HFFc6 (cell line): ENCODE results near the gene FOXP3. TPM values are rescaled to one million over a fixed set of nuclear protein-coding genes. Genes with fewer than 3 reads are reported as not detected.

ENCODE experiments used
- DNase-seq: peaks from one replicate; pipeline ENCODE4 v3.0.0-alpha.2; 2018
- H3K27ac Mint-ChIP-seq: 2 replicates; pipeline ENCODE4 v1.8.0; 2020; ENCODE audit warnings: mild to moderate bottlenecking, mixed read lengths
- H3K27me3 Mint-ChIP-seq: 2 replicates; pipeline ENCODE4 v1.8.0; 2021; ENCODE audit warnings: mild to moderate bottlenecking, moderate library complexity, mixed read lengths; ENCODE audit not compliant: insufficient read depth
- H3K36me3 Mint-ChIP-seq: 2 replicates; pipeline ENCODE4 v1.8.0; 2021; ENCODE audit warnings: low read depth, mixed read lengths
- H3K4me1 Mint-ChIP-seq: 2 replicates; pipeline ENCODE4 v1.8.0; 2020; ENCODE audit warnings: low read depth, mixed read lengths
- H3K4me3 Mint-ChIP-seq: 2 replicates; pipeline ENCODE4 v1.8.0; 2020; ENCODE audit warnings: mild to moderate bottlenecking, moderate library complexity, mixed read lengths
- H3K9me3 Mint-ChIP-seq: 2 replicates; pipeline ENCODE4 v1.8.0; 2020; ENCODE audit warnings: mild to moderate bottlenecking, mixed read lengths
- total RNA-seq, 6 experiments: library from RNA; stranded (reverse); fragmentation: NEBNext Ultra II Directional; extraction: Animal tissue kit (Norgen Biotek cat#: 25700); gene quantifications; 2 replicates in 1 of 6; 3 replicates in 5 of 6; pipeline ENCODE4 v1.2.3, GENCODE V29; 2021
- TF ChIP-seq, protein P1 (sequence below): fragments of 200-600 bp; sonication (generic); IDR thresholded peaks from 2 replicates; pipeline ENCODE4 v1.5.0; 2021; ENCODE audit warnings: antibody characterized with exemption, mild to moderate bottlenecking

Gene FOXP3
- total RNA-seq, 6 experiments from 2014 or later: 0.09 to 0.16 (median 0.14) TPM; not detected in 3

DNA sequence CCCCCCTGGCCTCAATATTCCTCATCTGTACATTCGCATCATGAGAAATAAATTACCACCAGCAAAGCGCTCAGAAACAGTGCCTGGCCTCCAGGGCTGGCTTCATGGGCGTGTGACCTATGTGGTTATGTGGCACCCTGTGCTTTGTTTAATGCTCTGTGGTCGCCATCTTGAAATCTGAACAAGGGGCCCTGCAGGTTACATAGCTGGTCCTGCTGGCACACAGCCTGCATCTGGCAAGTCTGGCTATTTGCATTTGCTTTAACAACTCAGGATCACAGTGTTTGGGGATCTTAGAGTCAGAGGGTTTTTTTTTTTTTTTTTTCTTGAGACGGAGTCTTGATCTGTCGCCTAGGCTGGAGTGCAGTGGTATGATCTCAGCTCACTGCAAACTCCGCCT is 9.9 kb downstream of the FOXP3 start:
- Mint-ChIP-seq H3K9me3 (no peaks in the 10 kb centered on the region), H3K27ac (no peak overlapping the region), H3K27me3 (peaks cover 3% of the 10 kb centered on the region), H3K36me3 (no peaks in the 10 kb centered on the region), H3K4me1 (no peaks in the 10 kb centered on the region), H3K4me3 (no peak overlapping the region)
- TF ChIP-seq, protein P1, sequence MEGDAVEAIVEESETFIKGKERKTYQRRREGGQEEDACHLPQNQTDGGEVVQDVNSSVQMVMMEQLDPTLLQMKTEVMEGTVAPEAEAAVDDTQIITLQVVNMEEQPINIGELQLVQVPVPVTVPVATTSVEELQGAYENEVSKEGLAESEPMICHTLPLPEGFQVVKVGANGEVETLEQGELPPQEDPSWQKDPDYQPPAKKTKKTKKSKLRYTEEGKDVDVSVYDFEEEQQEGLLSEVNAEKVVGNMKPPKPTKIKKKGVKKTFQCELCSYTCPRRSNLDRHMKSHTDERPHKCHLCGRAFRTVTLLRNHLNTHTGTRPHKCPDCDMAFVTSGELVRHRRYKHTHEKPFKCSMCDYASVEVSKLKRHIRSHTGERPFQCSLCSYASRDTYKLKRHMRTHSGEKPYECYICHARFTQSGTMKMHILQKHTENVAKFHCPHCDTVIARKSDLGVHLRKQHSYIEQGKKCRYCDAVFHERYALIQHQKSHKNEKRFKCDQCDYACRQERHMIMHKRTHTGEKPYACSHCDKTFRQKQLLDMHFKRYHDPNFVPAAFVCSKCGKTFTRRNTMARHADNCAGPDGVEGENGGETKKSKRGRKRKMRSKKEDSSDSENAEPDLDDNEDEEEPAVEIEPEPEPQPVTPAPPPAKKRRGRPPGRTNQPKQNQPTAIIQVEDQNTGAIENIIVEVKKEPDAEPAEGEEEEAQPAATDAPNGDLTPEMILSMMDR: no peak
- no peak for DNase-seq

- Mint-ChIP-seq H3K27me3 (no peaks in the 10 kb centered on the region; the same call in 1 of the 2 replicates), H3K4me3 (no peak overlapping the region), H3K36me3 (no peaks in the 10 kb centered on the region), H3K27ac (no peak overlapping the region), H3K9me3 (no peaks in the 10 kb centered on the region), H3K4me1 (no peaks in the 10 kb centered on the region)
- DNase-seq: no peak
- TF ChIP-seq, protein P1: no peak
Measured at GRCh38 chrX:49251325-49251724, 13.2 kb downstream of the FOXP3 start.

- TF ChIP-seq, protein P1: no peak
- Mint-ChIP-seq H3K4me3 (no peak overlapping the region), H3K4me1 (no peaks in the 10 kb centered on the region), H3K9me3 (no peaks in the 10 kb centered on the region), H3K27ac (no peak overlapping the region), H3K36me3 (no peaks in the 10 kb centered on the region), H3K27me3 (no peaks in the 10 kb centered on the region; the same call in 1 of the 2 replicates)
- DNase-seq: no peak
Measured at GRCh38 chrX:49250578-49250977, 13.9 kb downstream of the FOXP3 start.

- no peak overlapping the region for H3K27ac Mint-ChIP-seq
- H3K9me3 Mint-ChIP-seq: no peaks in the 10 kb centered on the region
- no peaks in the 10 kb centered on the region for H3K36me3 Mint-ChIP-seq
- no peaks in the 10 kb centered on the region; the same call in 1 of the 2 replicates for H3K27me3 Mint-ChIP-seq
- DNase-seq: no peak
- H3K4me3 Mint-ChIP-seq: no peak overlapping the region
- H3K4me1 Mint-ChIP-seq: no peaks in the 10 kb centered on the region
- TF ChIP-seq, protein P1: no peak
Measured at GRCh38 chrX:49250066-49250465, 14.4 kb downstream of the FOXP3 start.

DNA sequence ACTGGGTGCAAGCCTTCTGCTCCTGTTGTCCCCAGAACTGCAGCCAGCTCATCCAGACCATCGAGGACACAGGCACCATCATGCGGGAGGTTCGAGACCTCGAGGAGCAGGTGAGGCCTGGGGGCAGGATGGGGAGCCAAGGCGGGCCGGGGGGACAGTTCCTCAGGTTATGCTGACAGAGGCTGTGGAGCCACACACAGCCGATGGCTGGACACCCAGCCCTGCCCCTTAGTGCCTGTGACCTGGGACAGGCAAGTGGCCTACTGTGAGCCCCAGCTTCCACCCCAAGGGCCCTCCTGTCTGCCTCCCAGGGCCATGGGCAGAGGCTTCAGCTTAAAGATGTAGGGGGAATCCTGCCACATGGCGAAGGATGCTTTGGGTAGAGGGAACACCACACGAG is 14.9 kb downstream of the FOXP3 start:
- no peak for DNase-seq
- H3K4me1 Mint-ChIP-seq: no peaks in the 10 kb centered on the region
- H3K4me3 Mint-ChIP-seq: no peak overlapping the region
- no peaks in the 10 kb centered on the region for H3K36me3 Mint-ChIP-seq
- no peak overlapping the region for H3K27ac Mint-ChIP-seq
- TF ChIP-seq, protein P1: no peak
- H3K27me3 Mint-ChIP-seq: no peaks in the 10 kb centered on the region; the same call in 1 of the 2 replicates
- no peaks in the 10 kb centered on the region for H3K9me3 Mint-ChIP-seq

- H3K4me1 Mint-ChIP-seq: no peaks in the 10 kb centered on the region
- no peaks in the 10 kb centered on the region for H3K9me3 Mint-ChIP-seq
- TF ChIP-seq, protein P1: no peak
- no peak overlapping the region for H3K27ac Mint-ChIP-seq
- H3K36me3 Mint-ChIP-seq: peaks cover 2% of the 10 kb centered on the region; the same call in 1 of the 2 replicates
- H3K4me3 Mint-ChIP-seq: no peak overlapping the region
- H3K27me3 Mint-ChIP-seq: no peaks in the 10 kb centered on the region; the same call in 1 of the 2 replicates
- no peak for DNase-seq
Measured at GRCh38 chrX:49249071-49249470, 15.4 kb downstream of the FOXP3 start.
